ENCODE results near the gene EEF1AKMT4. TPM values are rescaled to one million over a fixed set of nuclear protein-coding genes. Genes with fewer than 3 reads are reported as not detected.

Gene EEF1AKMT4
- total and polyA plus RNA-seq, 2 of the 8 experiments (the other 6 are each of a cell fraction or from before 2014, with no cell fraction given), result 9.3 to 30.1 TPM

DNA sequence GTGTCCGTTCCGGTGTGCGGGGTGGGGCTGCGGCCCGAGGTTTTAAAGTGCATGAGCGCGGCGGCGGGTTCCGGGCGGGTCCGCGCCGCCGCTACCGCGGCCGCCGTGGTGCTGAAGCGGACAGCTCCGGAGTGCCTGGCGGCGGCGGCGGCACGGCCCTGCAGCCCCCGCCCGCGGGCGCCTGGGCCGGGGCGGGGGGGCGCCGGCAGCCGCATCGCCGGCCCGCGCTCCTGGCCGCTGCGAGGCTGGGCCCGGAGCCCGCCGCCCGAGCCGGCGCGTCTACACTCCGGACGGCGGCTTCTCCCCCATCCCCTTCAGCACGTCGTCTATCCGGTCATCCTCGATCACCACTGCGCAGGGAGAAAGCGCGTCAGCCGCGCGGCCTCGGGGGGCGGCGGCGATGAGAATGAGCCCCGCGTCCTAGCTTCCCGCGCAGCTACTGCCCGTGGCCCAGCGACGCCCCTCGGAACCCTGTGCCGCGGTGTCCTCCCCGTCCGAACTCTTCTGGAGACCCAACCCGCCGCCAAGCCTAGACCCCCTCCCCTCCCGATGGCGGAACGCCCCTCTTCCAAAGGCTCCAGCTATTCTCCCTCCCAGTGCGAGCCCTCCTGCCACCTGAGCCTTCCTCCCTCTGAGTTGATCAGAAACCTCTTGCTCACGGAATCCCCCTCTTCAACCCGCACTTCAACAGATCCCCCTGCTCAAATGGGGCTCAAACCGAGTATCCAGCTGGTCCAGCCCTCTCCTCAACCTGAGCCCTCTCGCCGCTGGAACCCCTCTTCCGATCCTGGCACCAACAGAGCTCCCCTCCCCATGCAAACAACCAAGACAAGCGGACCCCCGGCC, 10.6 kb downstream of the EEF1AKMT4 start:
- H3K9me3 ChIP-seq (ENCODE audit: insufficient read depth in 2 of 2, low read depth in 1 of 2, low read length in 1 of 2), result no peaks in the 10 kb centered on the region
- no peak overlapping the region for H2AFZ ChIP-seq (ENCODE audit: low read length)
- 3% methylated on average over 39 of the region's 91 CpGs; no CpG with 5 or more reads in 1 of the 2 experiments for WGBS, 2 experiments (ENCODE audit: extremely low coverage in 1 of 2, insufficient coverage in 1 of 2, insufficient read length in 1 of 2, insufficient replicate concordance in 2 of 2, low coverage in 1 of 2, low lambda C conversion rate in 2 of 2, missing lambda C conversion rate in 1 of 2)
- no peaks in the 10 kb centered on the region for H3K36me3 ChIP-seq (ENCODE audit: control insufficient read depth in 2 of 4, insufficient read depth in 4 of 4, low read length in 3 of 4)
- no peak overlapping the region for H2AK5ac ChIP-seq (ENCODE audit: low read depth, low read length)
- H3K18ac ChIP-seq (ENCODE audit: extremely low read depth, low read length), result no peak overlapping the region; the same call in 1 of the 2 replicates
- H4K8ac ChIP-seq (ENCODE audit: extremely low read depth, insufficient read depth, low read length), result no peak overlapping the region
- no peak overlapping the region for H3K56ac ChIP-seq (replicated peaks; ENCODE audit: insufficient read length, low read depth, low read length)
- peak overlapping the region; percentile 36 to 84 (median 58) for H3K4me3 ChIP-seq (ENCODE audit: extremely low read depth in 1 of 4, insufficient read depth in 2 of 4, low read depth in 3 of 4, low read length in 4 of 4)
- H3K23ac ChIP-seq (ENCODE audit: insufficient read length), result no peak overlapping the region
- peaks cover 22% of the 10 kb centered on the region for H3K23me2 ChIP-seq (ENCODE audit: low read depth, low read length)
- no peak overlapping the region for H4K5ac ChIP-seq (ENCODE audit: insufficient read length, low read depth, low read length)
- no peak overlapping the region; a peak in 1 of 7 replicates for H3K9ac ChIP-seq (replicated peaks in 1 of 4; ENCODE audit: extremely low read depth in 1 of 4, low read depth in 3 of 4, low read length in 3 of 4)
- peak; percentile 32 for TF ChIP-seq KDM4A (IDR thresholded peaks at IDR 0.05; ENCODE audit: low read depth, low read length, severe bottlenecking)
- TF ChIP-seq POLR2A (IDR thresholded peaks at IDR 0.05; ENCODE audit: control extremely low read depth in 1 of 2, low read depth in 2 of 2, low read length in 2 of 2), result no peak
- peak in 1 of 2 experiments; percentile 48; a peak in 1 of 3 replicates for TF ChIP-seq EP300 (IDR thresholded peaks at IDR 0.05; ENCODE audit: borderline replicate concordance in 1 of 2, low read depth in 2 of 2, low read length in 2 of 2)
- TF ChIP-seq, protein P1, sequence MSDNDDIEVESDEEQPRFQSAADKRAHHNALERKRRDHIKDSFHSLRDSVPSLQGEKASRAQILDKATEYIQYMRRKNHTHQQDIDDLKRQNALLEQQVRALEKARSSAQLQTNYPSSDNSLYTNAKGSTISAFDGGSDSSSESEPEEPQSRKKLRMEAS (IDR thresholded peaks at IDR 0.05), result 0 out of 2 replicates have a peak, but pooled peaks have one; percentile 9
- TF ChIP-seq, protein P2, sequence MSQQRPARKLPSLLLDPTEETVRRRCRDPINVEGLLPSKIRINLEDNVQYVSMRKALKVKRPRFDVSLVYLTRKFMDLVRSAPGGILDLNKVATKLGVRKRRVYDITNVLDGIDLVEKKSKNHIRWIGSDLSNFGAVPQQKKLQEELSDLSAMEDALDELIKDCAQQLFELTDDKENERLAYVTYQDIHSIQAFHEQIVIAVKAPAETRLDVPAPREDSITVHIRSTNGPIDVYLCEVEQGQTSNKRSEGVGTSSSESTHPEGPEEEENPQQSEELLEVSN (IDR thresholded peaks at IDR 0.05), result peak; percentile 19; the same call in 1 of the 2 replicates
- peak in 1 of 2 experiments; percentile 73; a peak in 1 of 4 replicates for TF ChIP-seq SIN3A (conservative IDR thresholded peaks at IDR 0.05 in 1 of 2, IDR thresholded peaks at IDR 0.05 in 1 of 2; ENCODE audit: low read depth in 1 of 2, low read length in 2 of 2)
- TF ChIP-seq TBP (IDR thresholded peaks at IDR 0.05; ENCODE audit: low read depth, low read length), result no peak
- no peak for TF ChIP-seq RXRA (IDR thresholded peaks at IDR 0.05; ENCODE audit: insufficient read depth, low read depth, low read length)
- no peak for TF ChIP-seq HDAC6 (IDR thresholded peaks at IDR 0.05; ENCODE audit: low read depth, low read length)
- POLR2A ChIA-PET (ENCODE audit: partially characterized antibody), result interaction anchor here (0.5 to 3.1 kb wide), 13 partner anchors 10 to 284 kb away, joined by 3 to 8 read pairs (median 5); partner anchors contain the start of genes ABCF3, ALG3, DVL3 and ECE2
- H3K4me1 ChIP-seq (replicated peaks in 1 of 4; ENCODE audit: control insufficient read depth in 3 of 4, insufficient read depth in 4 of 4, low read length in 3 of 4), result peaks cover 0 to 17% (median 8%) of the 10 kb centered on the region in 4 experiments; a peak in 4 of 7 replicates
- H3K27ac ChIP-seq (ENCODE audit: low read depth, low read length), result no peak overlapping the region
- no peak overlapping the region for H3K4ac ChIP-seq (replicated peaks; ENCODE audit: insufficient read length, low read depth, low read length)
- H3K14ac ChIP-seq (ENCODE audit: insufficient read length), result no peak overlapping the region
- FAIRE-seq (no peak), DNase-seq (ENCODE audit: low read depth in 1 of 2, low spot score in 2 of 2) (peak in 1 of 2 experiments; percentile 69)
- peak overlapping the region; percentile 89 to 97 for H3K4me2 ChIP-seq (ENCODE audit: insufficient read depth in 1 of 2, low read depth in 2 of 2, low read length in 2 of 2)
- no peak overlapping the region for H4K91ac ChIP-seq (replicated peaks; ENCODE audit: insufficient read length, low read length)
- H4K20me1 ChIP-seq (replicated peaks in 1 of 2; ENCODE audit: control insufficient read depth in 1 of 2, insufficient read depth in 2 of 2, low read length in 2 of 2), result peaks cover 16 to 19% of the 10 kb centered on the region in 2 experiments
- H2BK12ac ChIP-seq (ENCODE audit: low read depth, low read length), result no peak overlapping the region
- no peak overlapping the region for H2BK120ac ChIP-seq (replicated peaks; ENCODE audit: low read depth, low read length)
- H3K79me1 ChIP-seq (ENCODE audit: low read depth, low read length), result no peaks in the 10 kb centered on the region
- no peaks in the 10 kb centered on the region for H3K79me2 ChIP-seq (ENCODE audit: control insufficient read depth in 1 of 2, insufficient read depth in 2 of 2, low read length in 2 of 2)
- CTCF ChIA-PET (ENCODE audit: partially characterized antibody), result interaction anchor here (0.7 to 14.0 kb wide), 8 partner anchors 10 to 355 kb away, joined by 3 to 136 read pairs (median 4); partner anchors contain the start of genes EEF1AKMT4 and VWA5B2
- no peak overlapping the region for H2BK15ac ChIP-seq (ENCODE audit: low read length)
- H3K27me3 ChIP-seq (replicated peaks in 1 of 4; ENCODE audit: control insufficient read depth in 3 of 4, extremely low read depth in 1 of 4, insufficient read depth in 3 of 4, low read length in 3 of 4), result peaks cover 7 to 50% (median 38%) of the 10 kb centered on the region in 4 experiments
- H2BK5ac ChIP-seq (ENCODE audit: low read depth, low read length), result no peak overlapping the region
- no peak overlapping the region for H2BK20ac ChIP-seq (ENCODE audit: low read length)

Data from H1 (cell line).